ENCODE data around the gene NUPR1.
"Not testable (repeated sequence)": the region's sequence is repeated elsewhere in the genome, so short reads cannot be mapped to it uniquely, and the experiment has no call there.

Gene NUPR1

GRCh38 chr16:28538733-28539596 is at the start of gene NUPR1:
NUPR1 (minus strand) TSS chr16:28538974; CDS start chr16:28538907, 67 bp downstream.
- DNase-seq: no peak

- no peak for DNase-seq
Observed at GRCh38 chr16:28587386-28587785, 48.6 kb upstream of the NUPR1 start.

GRCh38 chr16:28586466-28586865 is 47.7 kb upstream of the NUPR1 start:
- no peak for DNase-seq

- no peak for DNase-seq
Observed at GRCh38 chr16:28585674-28586073, 46.9 kb upstream of the NUPR1 start.

GRCh38 chr16:28580726-28581315 is 42.0 kb upstream of the NUPR1 start:
- no peak for DNase-seq

- no peak for DNase-seq
Observed at GRCh38 chr16:28575446-28576109, 36.8 kb upstream of the NUPR1 start.

GRCh38 chr16:28574925-28575324 is 36.2 kb upstream of the NUPR1 start:
- DNase-seq: no peak

GRCh38 chr16:28573738-28574718 is 35.3 kb upstream of the NUPR1 start:
- DNase-seq: no peak

GRCh38 chr16:28572696-28573510 is 34.1 kb upstream of the NUPR1 start:
- no peak for DNase-seq

GRCh38 chr16:28569968-28570752 is 31.4 kb upstream of the NUPR1 start:
- DNase-seq: no peak

- DNase-seq: no peak
Observed at GRCh38 chr16:28569021-28569420, 30.2 kb upstream of the NUPR1 start.

- DNase-seq: no peak
Observed at GRCh38 chr16:28567292-28567691, 28.5 kb upstream of the NUPR1 start.

GRCh38 chr16:28566233-28566925 is 27.6 kb upstream of the NUPR1 start:
- not testable (repeated sequence) for DNase-seq

GRCh38 chr16:28563218-28563617 is 24.4 kb upstream of the NUPR1 start:
- no peak for DNase-seq

- no peak for DNase-seq
Observed at GRCh38 chr16:28562199-28562598, 23.4 kb upstream of the NUPR1 start.

- no peak for DNase-seq
Observed at GRCh38 chr16:28561557-28562187, 22.9 kb upstream of the NUPR1 start.

GRCh38 chr16:28558456-28558855 is 19.7 kb upstream of the NUPR1 start:
- DNase-seq: no peak

- DNase-seq: no peak
Observed at GRCh38 chr16:28556914-28557320, 18.1 kb upstream of the NUPR1 start.

- no peak for DNase-seq
Observed at GRCh38 chr16:28555561-28555960, 16.8 kb upstream of the NUPR1 start.
